ENCODE results near the gene TTLL5.

DNA sequence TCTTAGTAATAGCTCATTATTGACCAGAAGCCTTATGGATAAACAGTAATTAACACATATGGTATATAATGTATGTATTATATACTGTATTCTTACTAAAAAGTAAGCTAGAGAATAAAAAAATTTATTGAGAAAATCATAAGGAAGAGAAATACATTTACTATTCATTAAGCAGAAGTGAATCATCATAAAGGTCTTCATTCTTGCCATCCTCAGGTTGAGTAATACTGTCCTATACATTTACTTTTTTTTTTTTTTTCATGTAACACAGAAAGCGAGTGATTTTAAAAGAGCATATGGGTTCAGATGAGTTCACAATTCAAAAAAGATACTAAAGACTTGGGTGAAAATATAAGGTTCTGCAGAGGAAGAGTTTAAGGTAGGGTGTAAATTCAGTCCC is 168.3 kb downstream of the TTLL5 start:
- TF ChIP-seq CHCHD3 (CRISPR knock-in tag; IDR thresholded peaks at IDR 0.05) (no peak), YY1 (IDR thresholded peaks at IDR 0.05; ENCODE audit: borderline replicate concordance in 1 of 3, control insufficient read depth in 1 of 3, extremely low read depth in 1 of 3, insufficient read depth in 3 of 3, insufficient read length in 1 of 3, insufficient replicate concordance in 2 of 3, low read depth in 1 of 3, low read length in 2 of 3) (no peak), HIVEP1 (CRISPR knock-in tag; IDR thresholded peaks at IDR 0.05) (no peak), RBBP5 (IDR thresholded peaks at IDR 0.05; ENCODE audit: borderline replicate concordance, insufficient read depth, low read length, poor library complexity, severe bottlenecking) (no peak), KLF1 (tag; IDR thresholded peaks at IDR 0.05) (no peak), ZNF354B (CRISPR knock-in tag; IDR thresholded peaks at IDR 0.05) (no peak), SETDB1 (IDR thresholded peaks at IDR 0.05; ENCODE audit: low read length) (no peak), GABPA (tag; conservative IDR thresholded peaks at IDR 0.05; ENCODE audit: low read depth) (no peak), PHF8 (IDR thresholded peaks at IDR 0.05; ENCODE audit: borderline replicate concordance, low read length) (no peak)
- TF ChIP-seq, protein P1, sequence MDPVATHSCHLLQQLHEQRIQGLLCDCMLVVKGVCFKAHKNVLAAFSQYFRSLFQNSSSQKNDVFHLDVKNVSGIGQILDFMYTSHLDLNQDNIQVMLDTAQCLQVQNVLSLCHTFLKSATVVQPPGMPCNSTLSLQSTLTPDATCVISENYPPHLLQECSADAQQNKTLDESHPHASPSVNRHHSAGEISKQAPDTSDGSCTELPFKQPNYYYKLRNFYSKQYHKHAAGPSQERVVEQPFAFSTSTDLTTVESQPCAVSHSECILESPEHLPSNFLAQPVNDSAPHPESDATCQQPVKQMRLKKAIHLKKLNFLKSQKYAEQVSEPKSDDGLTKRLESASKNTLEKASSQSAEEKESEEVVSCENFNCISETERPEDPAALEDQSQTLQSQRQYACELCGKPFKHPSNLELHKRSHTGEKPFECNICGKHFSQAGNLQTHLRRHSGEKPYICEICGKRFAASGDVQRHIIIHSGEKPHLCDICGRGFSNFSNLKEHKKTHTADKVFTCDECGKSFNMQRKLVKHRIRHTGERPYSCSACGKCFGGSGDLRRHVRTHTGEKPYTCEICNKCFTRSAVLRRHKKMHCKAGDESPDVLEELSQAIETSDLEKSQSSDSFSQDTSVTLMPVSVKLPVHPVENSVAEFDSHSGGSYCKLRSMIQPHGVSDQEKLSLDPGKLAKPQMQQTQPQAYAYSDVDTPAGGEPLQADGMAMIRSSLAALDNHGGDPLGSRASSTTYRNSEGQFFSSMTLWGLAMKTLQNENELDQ (CRISPR knock-in tag; IDR thresholded peaks at IDR 0.05; ENCODE audit: borderline replicate concordance) = no peak
- TF ChIP-seq, protein P2, sequence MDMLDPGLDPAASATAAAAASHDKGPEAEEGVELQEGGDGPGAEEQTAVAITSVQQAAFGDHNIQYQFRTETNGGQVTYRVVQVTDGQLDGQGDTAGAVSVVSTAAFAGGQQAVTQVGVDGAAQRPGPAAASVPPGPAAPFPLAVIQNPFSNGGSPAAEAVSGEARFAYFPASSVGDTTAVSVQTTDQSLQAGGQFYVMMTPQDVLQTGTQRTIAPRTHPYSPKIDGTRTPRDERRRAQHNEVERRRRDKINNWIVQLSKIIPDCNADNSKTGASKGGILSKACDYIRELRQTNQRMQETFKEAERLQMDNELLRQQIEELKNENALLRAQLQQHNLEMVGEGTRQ (CRISPR knock-in tag; IDR thresholded peaks at IDR 0.05) = no peak
